Adrenal gland (tissue), 12 donors: Measurements from ENCODE around the gene ADPRS. TPM values are rescaled to one million over a fixed set of nuclear protein-coding genes. Genes with fewer than 3 reads are reported as not detected.

Source experiments
- DNase-seq, 7 donors: peaks; one replicate each; pipeline ENCODE4 v3.0.0-alpha.2; 2019 to 2020
- H3K27ac ChIP-seq, 5 donors: fragments of 200-600 bp; sonication (generic) in 4 of 5; 1 replicate in 3 of 5; 2 replicates in 2 of 5; pipeline versions ENCODE4 v1.5.1 to v1.8.0; 2016 to 2020; ENCODE audit warnings: mild to moderate bottlenecking in 1 of 5
- H3K27me3 ChIP-seq: fragments of 200-600 bp; 2 replicates; pipeline ENCODE4 v1.8.0; 2021
- H3K36me3 ChIP-seq, 2 donors: fragments of 200-600 bp; replicated peaks in 1 of 2; 1 replicate in 1 of 2; 2 replicates in 1 of 2; pipeline versions ENCODE4 v1.5.1 to v1.8.0; 2018 to 2022
- H3K4me1 ChIP-seq, 2 donors: fragments of 200-600 bp; replicated peaks in 1 of 2; 1 replicate in 1 of 2; 2 replicates in 1 of 2; pipeline versions ENCODE4 v1.5.1 to v1.8.0; 2018 to 2021
- H3K4me3 ChIP-seq, 4 donors: fragments of 200-600 bp; sonication (generic) in 3 of 4; one replicate each; pipeline ENCODE4 v1.5.1; 2016 to 2018
- H3K9me3 ChIP-seq, 3 donors: fragments of 200-600 bp; sonication (generic) in 1 of 3; replicated peaks in 1 of 3; 1 replicate in 2 of 3; 2 replicates in 1 of 3; pipeline versions ENCODE4 v1.5.1 to v1.8.0; 2016 to 2021
- POLR2A ChIP-seq, 2 donors: fragments of 450-650 bp; IDR thresholded peaks; one replicate each; pipeline ENCODE4 v1.6.1; 2017; ENCODE audit warnings: antibody characterized with exemption in 2 of 2, mild to moderate bottlenecking in 2 of 2, moderate library complexity in 1 of 2
- WGBS, 4 donors: extraction: QIAGEN DNeasy Blood & Tissue Kit in 2 of 4; methylation state at CpG; one replicate each; pipeline versions ENCODE4 v1.1.5 to v1.1.7; 2013 to 2017; 5-methylcytosine and 5-hydroxymethylcytosine counted together
- intact Hi-C, 2 donors: fragments of 100-400 bp; cut with DNase I; formaldehyde crosslinking; loops; one replicate each; pipeline versions ENCODE4 v1.14.1 to v1.15.0; 2022 to 2023
- polyA plus RNA-seq, 3 donors: library from polyadenylated mRNA; stranded (reverse); fragments of 200-250 nt in 2 of 3; fragments of 350-450 nt in 1 of 3; fragmentation: Illumina TruSeq in 1 of 3; extraction: RNeasy Lipid Tissue Mini Kit (QIAGEN cat#74804) in 1 of 3; gene quantifications; one replicate each; pipeline ENCODE4 v1.2.3, GENCODE V29; 2013 to 2014
- total RNA-seq, 9 donors: library from RNA; depleted of rRNA in 4 of 9; stranded (reverse); fragments of >200 nt in 4 of 9; fragments of 120-200 nt in 1 of 9; fragmentation: NEBNext Ultra II Directional in 1 of 9; extraction: Animal tissue kit (Norgen Biotek cat#: 25700) in 1 of 9; gene quantifications; one replicate each; pipeline versions ENCODE4 v1.1.0 to v1.2.4, GENCODE V29; 2013 to 2023
- TF ChIP-seq, protein P1 (sequence below), 6 experiments: fragments of 450-650 bp in 4 of 6; fragments of 200-600 bp in 2 of 6; sonication (generic) in 1 of 6; IDR thresholded peaks; 1 replicate in 5 of 6; 2 replicates in 1 of 6; pipeline versions ENCODE4 v1.5.1 to v1.8.0; 2016 to 2021; ENCODE audit warnings: antibody characterized with exemption in 6 of 6, mild to moderate bottlenecking in 2 of 6, moderate library complexity in 1 of 6
- donor health status: healthy with polysubstance abuse.
- donor health status: Bipolar disorder and iron deficiency.
- donor health status: DM: yes; HTN: yes; CAD: no.
- donor health status: DM: no; HTN: no; CAD: no.
- donor health status: DM: no; HTN: no; CAD: no.
- donor health status: DM: yes; HTN: yes; CAD: no.

Gene ADPRS
- total and polyA plus RNA-seq, 12 donors, result 40.1 to 84.5 (median 52.1) TPM

DNA sequence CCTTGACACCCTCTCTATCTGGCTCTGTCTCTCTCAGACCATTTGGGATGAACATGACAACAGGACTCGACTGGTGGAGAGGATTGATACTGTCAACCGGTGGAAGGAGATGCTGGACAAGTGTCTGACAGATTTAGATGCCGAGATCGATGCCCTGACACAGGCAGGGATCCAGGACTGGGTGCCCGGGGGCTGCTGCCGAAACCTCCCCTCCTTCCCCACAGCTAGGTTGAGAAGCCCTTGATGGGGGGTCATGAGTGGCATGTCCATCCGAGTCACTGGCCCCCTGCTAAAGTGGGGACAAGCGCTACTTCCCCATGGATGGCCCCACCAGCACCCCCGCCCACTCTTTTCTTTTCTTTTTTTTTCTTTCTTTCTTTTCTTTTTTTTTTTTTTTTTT is 3.6 kb upstream of the ADPRS start:
- 92 to 97% (median 94%) methylated on average over 6 to 9 of the region's 9 CpGs for WGBS, 4 donors
- DNase-seq, result peak in 2 of 7 donors; percentile 16 to 42
- Histone ChIP-seq H3K27ac (no peak overlapping the region), H3K4me3 (no peak overlapping the region), H3K36me3 (peaks cover 0 to under 1% of the 10 kb centered on the region in 2 donors), H3K9me3 (no peaks in the 10 kb centered on the region), H3K4me1 (peaks cover 13 to 23% of the 10 kb centered on the region in 2 donors), H3K27me3 (no peaks in the 10 kb centered on the region)
- TF ChIP-seq, protein P1, sequence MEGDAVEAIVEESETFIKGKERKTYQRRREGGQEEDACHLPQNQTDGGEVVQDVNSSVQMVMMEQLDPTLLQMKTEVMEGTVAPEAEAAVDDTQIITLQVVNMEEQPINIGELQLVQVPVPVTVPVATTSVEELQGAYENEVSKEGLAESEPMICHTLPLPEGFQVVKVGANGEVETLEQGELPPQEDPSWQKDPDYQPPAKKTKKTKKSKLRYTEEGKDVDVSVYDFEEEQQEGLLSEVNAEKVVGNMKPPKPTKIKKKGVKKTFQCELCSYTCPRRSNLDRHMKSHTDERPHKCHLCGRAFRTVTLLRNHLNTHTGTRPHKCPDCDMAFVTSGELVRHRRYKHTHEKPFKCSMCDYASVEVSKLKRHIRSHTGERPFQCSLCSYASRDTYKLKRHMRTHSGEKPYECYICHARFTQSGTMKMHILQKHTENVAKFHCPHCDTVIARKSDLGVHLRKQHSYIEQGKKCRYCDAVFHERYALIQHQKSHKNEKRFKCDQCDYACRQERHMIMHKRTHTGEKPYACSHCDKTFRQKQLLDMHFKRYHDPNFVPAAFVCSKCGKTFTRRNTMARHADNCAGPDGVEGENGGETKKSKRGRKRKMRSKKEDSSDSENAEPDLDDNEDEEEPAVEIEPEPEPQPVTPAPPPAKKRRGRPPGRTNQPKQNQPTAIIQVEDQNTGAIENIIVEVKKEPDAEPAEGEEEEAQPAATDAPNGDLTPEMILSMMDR (IDR thresholded peaks at IDR 0.05), result no peak
- TF ChIP-seq POLR2A (IDR thresholded peaks at IDR 0.05), result no peak
- intact Hi-C loops, result loop anchor here (10.0 kb wide), 3 partner anchors 160 to 230 kb away; partner anchors contain the start of gene AGO1 (in 1 of the 2)

DNA sequence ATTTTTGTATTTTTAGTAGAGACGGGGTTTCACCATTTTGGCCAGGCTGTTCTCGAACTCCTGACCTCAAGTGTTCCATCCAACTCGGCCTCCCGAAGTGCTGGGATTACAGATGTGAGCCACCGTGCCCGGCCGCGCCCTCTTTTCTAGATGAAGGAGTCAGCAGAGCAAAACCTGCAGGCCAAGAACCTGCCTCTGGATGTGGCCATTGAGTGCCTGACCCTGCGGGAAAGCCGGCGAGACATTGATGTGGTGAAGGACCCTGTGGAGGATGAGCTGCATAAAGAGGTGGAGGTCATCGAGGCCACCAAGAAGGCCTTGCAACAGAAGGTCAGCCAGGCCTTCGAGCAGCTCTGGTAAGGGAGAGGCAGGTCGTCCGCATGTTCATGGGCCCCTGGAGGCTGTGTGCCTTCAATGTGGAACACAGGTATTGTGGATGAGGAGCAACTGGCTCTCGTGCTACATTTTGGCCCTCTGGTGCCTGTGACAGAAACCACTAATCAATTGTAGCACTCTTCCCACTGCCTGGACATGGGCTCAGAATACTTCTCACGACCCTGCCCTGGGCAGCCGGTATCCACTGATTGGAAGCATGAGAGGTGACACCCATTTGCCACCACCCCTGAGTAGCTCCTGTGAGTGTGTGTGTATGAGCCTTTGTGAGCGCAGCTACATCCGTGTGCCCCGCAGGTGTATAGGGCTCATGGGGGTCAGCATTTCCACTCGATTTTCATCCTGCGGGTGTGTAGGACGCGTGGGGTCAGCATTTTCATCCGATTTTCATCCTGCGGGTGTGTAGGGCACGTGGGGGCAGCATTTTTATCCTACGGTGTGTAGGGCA is 2.8 kb upstream of the ADPRS start:
- Histone ChIP-seq H3K9me3 (no peaks in the 10 kb centered on the region), H3K4me3 (no peak overlapping the region), H3K27me3 (no peaks in the 10 kb centered on the region), H3K36me3 (peaks cover 0 to 8% of the 10 kb centered on the region in 2 donors), H3K27ac (no peak overlapping the region), H3K4me1 (peaks cover 15 to 31% of the 10 kb centered on the region in 2 donors)
- peak in 2 of 7 donors; percentile 20 to 48 for DNase-seq
- intact Hi-C loops, result loop anchor here (10.0 kb wide), 3 partner anchors 161 to 231 kb away; partner anchors contain the start of gene AGO1 (in 1 of the 2)
- no peak for TF ChIP-seq POLR2A (IDR thresholded peaks at IDR 0.05)
- TF ChIP-seq, protein P1 (IDR thresholded peaks at IDR 0.05), result no peak
- WGBS, 4 donors, result 87 to 92% (median 91%) methylated on average over 19 to 29 of the region's 29 CpGs

DNA sequence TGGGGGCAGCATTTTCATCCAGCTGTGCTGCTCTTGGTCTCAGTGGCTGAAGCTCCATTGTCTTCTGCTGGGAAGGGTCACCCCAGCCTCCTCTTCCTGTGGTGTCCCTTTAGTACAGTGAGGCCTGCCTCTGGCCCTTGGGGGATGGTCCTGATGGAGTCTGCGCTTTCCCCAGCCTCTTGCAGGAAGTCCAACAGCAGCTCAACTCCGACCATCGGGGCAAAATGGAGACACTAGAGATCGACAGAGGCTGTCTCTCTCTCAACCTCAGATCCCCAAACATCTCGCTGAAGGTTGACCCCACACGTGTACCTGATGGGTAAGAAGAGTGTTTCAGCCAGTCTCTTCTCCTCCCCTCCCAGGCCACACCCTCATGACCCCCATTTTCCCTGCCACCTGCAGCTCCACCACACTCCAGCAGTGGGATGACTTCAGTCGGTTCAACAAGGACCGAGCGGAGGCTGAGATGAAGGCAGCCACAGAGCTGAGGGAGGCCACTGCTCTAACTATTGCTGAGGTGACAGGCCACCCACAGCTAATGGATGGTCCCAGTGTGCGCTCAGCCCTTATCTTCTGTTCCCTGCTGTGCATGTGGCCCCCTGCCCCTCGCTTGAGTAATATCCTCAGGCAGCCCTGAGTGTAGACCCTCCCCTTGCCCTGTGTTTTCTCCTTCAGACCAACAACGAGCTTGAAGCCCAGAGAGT is 2.0 kb upstream of the ADPRS start:
- no peaks in the 10 kb centered on the region for H3K27me3 ChIP-seq
- H3K4me3 ChIP-seq, result no peak overlapping the region
- intact Hi-C loops, result loop anchor here (10.0 kb wide), 3 partner anchors 162 to 232 kb away; partner anchors contain the start of gene AGO1 (in 1 of the 2)
- peaks cover 0 to 15% of the 10 kb centered on the region in 2 donors for H3K36me3 ChIP-seq
- H3K4me1 ChIP-seq, result peaks cover 15 to 31% of the 10 kb centered on the region in 2 donors
- no peaks in the 10 kb centered on the region for H3K9me3 ChIP-seq
- WGBS, 4 donors, result 85 to 92% (median 88%) methylated on average over 12 of the region's 12 CpGs
- TF ChIP-seq POLR2A (IDR thresholded peaks at IDR 0.05), result no peak
- DNase-seq, result peak in 1 of 7 donors; percentile 19
- no peak overlapping the region for H3K27ac ChIP-seq

DNA sequence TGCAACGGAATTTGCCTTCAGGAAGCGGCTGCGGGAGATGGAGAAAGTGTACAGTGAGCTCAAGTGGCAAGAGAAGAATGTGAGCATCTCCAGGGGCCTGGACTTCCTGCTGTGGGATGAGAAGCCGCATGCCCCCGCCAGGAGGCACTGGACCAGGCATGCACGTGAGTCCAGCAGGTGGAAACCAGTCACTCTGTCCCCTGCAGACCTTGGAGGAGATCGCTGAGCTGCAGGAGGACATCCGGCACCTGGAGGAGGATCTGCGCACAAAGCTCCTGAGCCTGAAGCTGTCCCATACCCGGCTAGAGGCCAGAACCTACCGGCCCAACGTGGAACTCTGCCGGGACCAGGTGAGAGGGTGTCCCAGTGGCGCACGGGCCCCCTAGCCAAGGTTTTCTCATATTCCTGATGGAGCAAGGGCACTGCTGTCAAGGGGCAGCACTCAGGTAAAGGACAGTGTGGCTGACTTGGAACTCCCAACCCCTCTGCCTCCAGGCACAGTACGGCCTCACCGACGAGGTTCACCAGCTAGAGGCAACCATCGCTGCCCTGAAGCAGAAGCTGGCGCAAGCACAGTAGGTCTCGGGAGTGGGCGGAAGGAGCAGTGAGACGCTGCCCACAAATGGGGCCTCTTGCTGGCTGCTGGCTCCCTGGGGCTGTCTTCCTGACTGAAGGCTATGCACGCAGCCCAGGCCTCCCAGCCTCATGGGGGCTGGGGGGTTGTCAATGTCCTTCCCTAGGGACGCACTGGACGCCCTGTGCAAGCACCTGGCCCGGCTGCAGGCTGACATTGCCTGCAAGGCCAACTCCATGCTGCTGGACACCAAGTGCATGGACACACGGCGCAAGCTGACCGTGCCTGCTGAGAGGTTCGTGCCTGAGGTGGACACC is 1.2 kb upstream of the ADPRS start:
- peaks cover 15 to 31% of the 10 kb centered on the region in 2 donors for H3K4me1 ChIP-seq
- peaks cover 0 to 23% of the 10 kb centered on the region in 2 donors for H3K36me3 ChIP-seq
- no peak overlapping the region for H3K27ac ChIP-seq
- intact Hi-C loops, result loop anchor here (10.0 kb wide), 3 partner anchors 163 to 233 kb away; partner anchors contain the start of gene AGO1 (in 1 of the 2)
- TF ChIP-seq, protein P1 (IDR thresholded peaks at IDR 0.05), result no peak
- no peak for TF ChIP-seq POLR2A (IDR thresholded peaks at IDR 0.05)
- H3K4me3 ChIP-seq, result no peak overlapping the region
- WGBS, 4 donors, result 76 to 85% (median 83%) methylated on average over 13 to 31 of the region's 31 CpGs
- DNase-seq, result peak in 4 of 7 donors; percentile 31 to 55 (median 37)
- no peaks in the 10 kb centered on the region for H3K9me3 ChIP-seq
- H3K27me3 ChIP-seq, result no peaks in the 10 kb centered on the region
